ENCODE data around the gene MAPK11.

The MAPK11 gene

GRCh38 chr22:50220603-50221409 lies 49.4 kb downstream of the MAPK11 start:
- no peak for TF ChIP-seq CTCF (IDR thresholded peaks at IDR 0.05; ENCODE audit: borderline replicate concordance, control extremely low read depth, extremely low read depth, insufficient read depth, missing control alignments)
- in situ Hi-C loops (cut with MboI; ENCODE audit: low sequenced_read_pairs, unreplicated experiment), result no loop called here
- no peak for DNase-seq (ENCODE audit: low spot score)

- in situ Hi-C loops (cut with MboI; ENCODE audit: low sequenced_read_pairs, unreplicated experiment), result no loop called here
- DNase-seq (ENCODE audit: low spot score), result no peak
- TF ChIP-seq CTCF (IDR thresholded peaks at IDR 0.05; ENCODE audit: borderline replicate concordance, control extremely low read depth, extremely low read depth, insufficient read depth, missing control alignments), result no peak
Observed at GRCh38 chr22:50219800-50220602, 50.2 kb downstream of the MAPK11 start.

GRCh38 chr22:50218996-50219727 lies 51.0 kb downstream of the MAPK11 start:
- no peak for DNase-seq (ENCODE audit: low spot score)
- no peak for TF ChIP-seq CTCF (IDR thresholded peaks at IDR 0.05; ENCODE audit: borderline replicate concordance, control extremely low read depth, extremely low read depth, insufficient read depth, missing control alignments)
- in situ Hi-C loops (cut with MboI; ENCODE audit: low sequenced_read_pairs, unreplicated experiment), result no loop called here

GRCh38 chr22:50218153-50218995 lies 51.8 kb downstream of the MAPK11 start:
- no peak for DNase-seq (ENCODE audit: low spot score)
- in situ Hi-C loops (cut with MboI; ENCODE audit: low sequenced_read_pairs, unreplicated experiment), result no loop called here
- no peak for TF ChIP-seq CTCF (IDR thresholded peaks at IDR 0.05; ENCODE audit: borderline replicate concordance, control extremely low read depth, extremely low read depth, insufficient read depth, missing control alignments)

- TF ChIP-seq CTCF (IDR thresholded peaks at IDR 0.05; ENCODE audit: borderline replicate concordance, control extremely low read depth, extremely low read depth, insufficient read depth, missing control alignments), result no peak
- in situ Hi-C loops (cut with MboI; ENCODE audit: low sequenced_read_pairs, unreplicated experiment), result no loop called here
- DNase-seq (ENCODE audit: low spot score), result no peak
Observed at GRCh38 chr22:50217543-50218152, 52.5 kb downstream of the MAPK11 start.
